OCI-LY1 (cell line): ENCODE measurements around the gene LOXL4.
A peak's percentile ranks its signal among the peaks of the same experiment; 100 is the strongest.

Experiments used
- H2AFZ ChIP-seq: fragments of 200-600 bp; sonication (generic), shearing (Covaris generic); 2 replicates; pipeline ENCODE4 v1.6.0; 2014; ENCODE audit warnings: antibody characterized with exemption, mild to moderate bottlenecking, low read length
- H3F3A ChIP-seq: fragments of 200-600 bp; sonication (generic), shearing (Covaris generic); 2 replicates; pipeline ENCODE4 v1.6.0; 2014; ENCODE audit warnings: mild to moderate bottlenecking, antibody characterized with exemption, low read length, moderate library complexity; ENCODE audit not compliant: insufficient read depth
- H3K27ac ChIP-seq: fragments of 200-600 bp; sonication (generic); 2 replicates; pipeline ENCODE4 v1.5.1; 2014; ENCODE audit warnings: low read length, mixed run types, mild to moderate bottlenecking, low read depth; ENCODE audit not compliant: poor library complexity, severe bottlenecking
- H3K27me3 ChIP-seq: fragments of 200-600 bp; sonication (generic); 2 replicates; pipeline ENCODE4 v1.6.0; 2014; ENCODE audit warnings: antibody characterized with exemption, mild to moderate bottlenecking, low read length, moderate library complexity; ENCODE audit not compliant: insufficient read depth
- H3K36me3 ChIP-seq: fragments of 200-600 bp; sonication (generic); 2 replicates; pipeline ENCODE4 v1.6.1; 2014; ENCODE audit warnings: mild to moderate bottlenecking, antibody characterized with exemption, low read length, moderate library complexity, mixed read lengths; ENCODE audit not compliant: insufficient read depth
- H3K4me1 ChIP-seq: fragments of 200-600 bp; sonication (generic); 2 replicates; pipeline ENCODE4 v1.5.1; 2014; ENCODE audit warnings: mild to moderate bottlenecking, low read length, moderate library complexity; ENCODE audit not compliant: insufficient read depth, severe bottlenecking
- H3K4me2 ChIP-seq: fragments of 200-600 bp; sonication (generic), shearing (Covaris generic); 2 replicates; pipeline ENCODE4 v1.6.1; 2014; ENCODE audit warnings: low read length
- H3K4me3 ChIP-seq: fragments of 200-600 bp; sonication (generic); 2 replicates; pipeline ENCODE4 v1.5.1; 2014; ENCODE audit warnings: low read length, low read depth, mild to moderate bottlenecking, mixed read lengths; ENCODE audit not compliant: poor library complexity, severe bottlenecking
- H3K79me2 ChIP-seq: fragments of 200-600 bp; shearing (Covaris generic); 2 replicates; pipeline ENCODE4 v1.6.1; 2016; ENCODE audit warnings: mixed run types, low read length, mixed read lengths; ENCODE audit not compliant: insufficient read depth
- H3K9ac ChIP-seq: fragments of 200-600 bp; sonication (generic), shearing (Covaris generic); 2 replicates; pipeline ENCODE4 v1.6.1; 2014; ENCODE audit warnings: mild to moderate bottlenecking, low read length, mixed read lengths
- H3K9me2 ChIP-seq: fragments of 200-600 bp; sonication (generic), shearing (Covaris generic); 2 replicates; pipeline ENCODE4 v1.6.1; 2014; ENCODE audit warnings: low read depth, mild to moderate bottlenecking, low read length, mixed read lengths
- H3K9me3 ChIP-seq: fragments of 200-600 bp; shearing (Covaris generic); 2 replicates; pipeline ENCODE4 v1.6.1; 2014; ENCODE audit warnings: low read length, mixed read lengths
- H4K20me1 ChIP-seq: fragments of 200-600 bp; sonication (generic), shearing (Covaris generic); 2 replicates; pipeline ENCODE4 v1.6.0; 2016; ENCODE audit warnings: mild to moderate bottlenecking, low read length; ENCODE audit not compliant: insufficient read depth
- CTCF ChIP-seq: fragments of 200-600 bp; sonication (generic), shearing (Covaris generic); IDR thresholded peaks from 2 replicates; pipeline ENCODE4 v1.5.1; 2017; ENCODE audit warnings: mild to moderate bottlenecking, antibody characterized with exemption, low read length, moderate library complexity, mixed read lengths
- EZH2 ChIP-seq: fragments of 200-600 bp; sonication (generic), shearing (Covaris generic); IDR thresholded peaks from 2 replicates; pipeline ENCODE4 v1.8.0; 2017; ENCODE audit warnings: borderline replicate concordance, mixed run types, mild to moderate bottlenecking, antibody characterized with exemption, low read length, moderate library complexity, mixed read lengths

Gene LOXL4

GRCh38 chr10:98312349-98312748, 44.4 kb upstream of the LOXL4 start:
- no peak overlapping the region for H3K27ac ChIP-seq

GRCh38 chr10:98310701-98311100, 42.7 kb upstream of the LOXL4 start:
- no peaks in the 10 kb centered on the region for H3F3A ChIP-seq
- H3K4me1 ChIP-seq = no peaks in the 10 kb centered on the region
- H3K9me3 ChIP-seq = no peaks in the 10 kb centered on the region
- H4K20me1 ChIP-seq = no peaks in the 10 kb centered on the region
- H3K27me3 ChIP-seq = no peaks in the 10 kb centered on the region
- no peak overlapping the region for H3K27ac ChIP-seq
- no peak overlapping the region for H3K4me3 ChIP-seq
- H3K9ac ChIP-seq = no peak overlapping the region
- no peak for TF ChIP-seq CTCF
- TF ChIP-seq EZH2 = no peak
- H3K79me2 ChIP-seq = no peaks in the 10 kb centered on the region
- H2AFZ ChIP-seq = no peak overlapping the region
- no peaks in the 10 kb centered on the region for H3K36me3 ChIP-seq
- no peak overlapping the region for H3K4me2 ChIP-seq
- H3K9me2 ChIP-seq = no peaks in the 10 kb centered on the region

More at GRCh38 chr10:98312349-98312748, 44.4 kb upstream of the LOXL4 start:
- no peak overlapping the region for H3K9ac ChIP-seq
- no peak overlapping the region for H2AFZ ChIP-seq
- no peak overlapping the region for H3K4me3 ChIP-seq
- no peaks in the 10 kb centered on the region for H3K9me3 ChIP-seq
- H3K79me2 ChIP-seq = no peaks in the 10 kb centered on the region
- H3F3A ChIP-seq = no peaks in the 10 kb centered on the region
- no peaks in the 10 kb centered on the region for H3K9me2 ChIP-seq
- no peaks in the 10 kb centered on the region for H3K4me1 ChIP-seq
- H3K27me3 ChIP-seq = no peaks in the 10 kb centered on the region
- TF ChIP-seq EZH2 (no peak), CTCF (no peak)
- H3K36me3 ChIP-seq = no peaks in the 10 kb centered on the region
- H3K4me2 ChIP-seq = no peak overlapping the region
- no peaks in the 10 kb centered on the region for H4K20me1 ChIP-seq

- TF ChIP-seq EZH2 (no peak), CTCF (peak; percentile 43; the same call in 1 of the 2 replicates)
- H3K9ac ChIP-seq = no peak overlapping the region
- H3K4me3 ChIP-seq = no peak overlapping the region
- H3K79me2 ChIP-seq = no peaks in the 10 kb centered on the region
- H3K9me3 ChIP-seq = no peaks in the 10 kb centered on the region
- H4K20me1 ChIP-seq = no peaks in the 10 kb centered on the region
- no peak overlapping the region for H3K4me2 ChIP-seq
- H3F3A ChIP-seq = no peaks in the 10 kb centered on the region
- no peaks in the 10 kb centered on the region for H3K36me3 ChIP-seq
- no peaks in the 10 kb centered on the region for H3K4me1 ChIP-seq
- H3K27ac ChIP-seq = no peak overlapping the region
- no peaks in the 10 kb centered on the region for H3K27me3 ChIP-seq
- no peaks in the 10 kb centered on the region for H3K9me2 ChIP-seq
- H2AFZ ChIP-seq = no peak overlapping the region
Observed at GRCh38 chr10:98309366-98310355, 41.7 kb upstream of the LOXL4 start.
